Esophagus muscularis mucosa (tissue), 3 donors: Measurements from ENCODE around the gene ETV6.

Source experiments
- CTCF ChIP-seq, 3 experiments: fragments of 200-600 bp in 2 of 3; fragments of 450-650 bp in 1 of 3; sonication (generic) in 2 of 3; IDR thresholded peaks; one replicate each; pipeline ENCODE4 v1.5.1; 2017 to 2019; ENCODE audit warnings: antibody characterized with exemption in 3 of 3, mild to moderate bottlenecking in 2 of 3, moderate library complexity in 1 of 3
- POLR2A ChIP-seq: fragments of 450-650 bp; IDR thresholded peaks from one replicate; pipeline ENCODE4 v1.6.1; 2017; ENCODE audit warnings: antibody characterized with exemption, moderate library complexity, mild to moderate bottlenecking, low read depth
- POLR2AphosphoS5 ChIP-seq, 2 donors: sonication (generic); formaldehyde crosslinking; IDR thresholded peaks; one replicate each; pipeline ENCODE4 v1.6.1; 2017; ENCODE audit warnings: antibody characterized with exemption in 2 of 2

GRCh38 chr12:11618046-11618445 is 31.4 kb upstream of the ETV6 start:
- TF ChIP-seq CTCF (IDR thresholded peaks at IDR 0.05) (no peak), POLR2A (no peak), POLR2AphosphoS5 (IDR thresholded peaks at IDR 0.05) (no peak)
